HepG2 (cell line): ENCODE measurements around the gene TMEM232. TPM values are rescaled to one million over a fixed set of nuclear protein-coding genes. Genes with fewer than 3 reads are reported as not detected.

Experiments used
- ATAC-seq: fragments of 200-7000 bp; cut with Tn5 transposase; 3 replicates; pipeline ENCODE4 v1.9.1; 2020; ENCODE audit warnings: mild to moderate bottlenecking, moderate library complexity
- BruUV-seq: library from RNA; stranded (reverse); fragments of 400-500 nt; replicated peaks from 2 replicates; lab custom pipeline; 2021; lab: Mats Ljungman, UMichigan
- CTCF ChIA-PET: fragments of 300-600 bp; formaldehyde crosslinking; extraction: SDS; loops from one replicate; lab custom pipeline; 2021; ENCODE audit warnings: low total read pairs, inconsistent platforms, low intra/inter-chr PET ratio; lab: Yijun Ruan, JAX
- POLR2A ChIA-PET: fragments of 350-600 bp; sonication (Branson Sonifier 250); formaldehyde crosslinking; loops from one replicate; lab custom pipeline; 2020; ENCODE audit warnings: antibody characterized with exemption, inconsistent platforms; lab: Yijun Ruan, JAX
- DNase-seq: peaks from one replicate; pipeline ENCODE4 v3.0.0-alpha.2; 2015; ENCODE audit warnings: low spot score
- FAIRE-seq: peaks from 3 replicates; lab custom pipeline; 2011; peaks lifted over from hg19 to GRCh38; lab: Jason Lieb, UNC
- H2AFZ ChIP-seq: one replicate; pipeline ENCODE4 v1.6.1; 2011; ENCODE audit warnings: low read length, inconsistent platforms
- H3K27ac ChIP-seq: fragments of 300-600 bp; 3 replicates; pipeline ENCODE4 v1.8.0; 2011; ENCODE audit warnings: mixed run types, mild to moderate bottlenecking, mixed read lengths, low read length, inconsistent platforms; ENCODE audit not compliant: insufficient read depth; ENCODE audit errors: extremely low read length
- H3K27me3 ChIP-seq, 2 experiments: fragments of 200-600 bp in 1 of 2; 2 replicates in 1 of 2; 3 replicates in 1 of 2; pipeline versions ENCODE4 v1.6.0 to v1.8.0; 2011; ENCODE audit warnings: low read length in 2 of 2, mild to moderate bottlenecking in 2 of 2, moderate library complexity in 2 of 2, inconsistent platforms in 1 of 2; ENCODE audit not compliant: insufficient read depth in 2 of 2, control insufficient read depth in 1 of 2
- H3K36me3 ChIP-seq, 2 experiments: fragments of 200-600 bp in 1 of 2; replicated peaks in 1 of 2; 2 replicates in 1 of 2; 3 replicates in 1 of 2; pipeline versions ENCODE4 v1.5.1 to v1.8.0; 2011; ENCODE audit warnings: low read length in 2 of 2, inconsistent platforms in 1 of 2; ENCODE audit not compliant: insufficient read depth in 2 of 2, control insufficient read depth in 1 of 2
- H3K4me1 ChIP-seq: 2 replicates; pipeline ENCODE4 v1.5.1; 2012; ENCODE audit warnings: low read length, inconsistent platforms; ENCODE audit not compliant: insufficient read depth
- H3K4me2 ChIP-seq: 2 replicates; pipeline ENCODE4 v1.6.0; 2011; ENCODE audit warnings: low read depth, low read length, inconsistent platforms
- H3K4me3 ChIP-seq, 3 experiments: fragments of 200-600 bp in 1 of 3; sonication (generic), shearing (Covaris generic) in 1 of 3; replicated peaks in 1 of 3; 2 replicates each; pipeline ENCODE4 v1.5.1; 2011 to 2016; ENCODE audit warnings: low read length in 3 of 3, inconsistent platforms in 2 of 3, low read depth in 2 of 3, mild to moderate bottlenecking in 2 of 3, control low read depth in 1 of 3, mixed read lengths in 1 of 3; ENCODE audit not compliant: insufficient read depth in 1 of 3
- H3K79me2 ChIP-seq: one replicate; pipeline ENCODE4 v1.6.1; 2011; ENCODE audit warnings: low read length, inconsistent platforms; ENCODE audit not compliant: insufficient read depth
- H3K9ac ChIP-seq: 2 replicates; pipeline ENCODE4 v1.6.0; 2011; ENCODE audit warnings: mild to moderate bottlenecking, low read depth, low read length, inconsistent platforms; ENCODE audit not compliant: insufficient read depth
- H3K9me3 ChIP-seq: 2 replicates; pipeline ENCODE4 v1.5.1; 2012; ENCODE audit warnings: mild to moderate bottlenecking, low read length
- H4K20me1 ChIP-seq: 2 replicates; pipeline ENCODE4 v1.6.0; 2011; ENCODE audit warnings: inconsistent platforms, mild to moderate bottlenecking, low read length, moderate library complexity; ENCODE audit not compliant: insufficient read depth
- ETV5 ChIP-seq: IDR thresholded peaks from 2 replicates; pipeline ENCODE4 v1.6.1; 2018; ENCODE audit warnings: missing biosample characterization, missing genetic modification reagents, inconsistent platforms, borderline replicate concordance
- KDM3A ChIP-seq: IDR thresholded peaks from 2 replicates; pipeline ENCODE4 v1.6.1; 2018; ENCODE audit warnings: low read depth, missing compliant biosample characterization
- SRF ChIP-seq: IDR thresholded peaks from 2 replicates; pipeline ENCODE4 v1.6.1; 2011; ENCODE audit warnings: mild to moderate bottlenecking, low read depth, low read length, moderate library complexity
- STAG1 ChIP-seq: sonication (generic); formaldehyde crosslinking; IDR thresholded peaks from 2 replicates; pipeline ENCODE4 v1.4.0; 2020; ENCODE audit warnings: missing genetic modification reagents
- ZNF564 ChIP-seq: sonication (generic); formaldehyde crosslinking; IDR thresholded peaks from 2 replicates; pipeline ENCODE4 v1.8.1; 2023; ENCODE audit warnings: mild to moderate bottlenecking, missing genetic modification reagents
- WGBS: methylation state at CpG from one replicate; pipeline ENCODE4 v1.1.6; 2017; ENCODE audit warnings: low lambda C conversion rate; 5-methylcytosine and 5-hydroxymethylcytosine counted together
- in situ Hi-C: cut with HindIII; loops from 2 replicates; pipeline ENCODE4 v1.10.0; 2017; ENCODE audit warnings: low pct_unique_long_range_greater_than_20kb; ENCODE audit not compliant: extremely low pct_ligation_motif_present
- intact Hi-C: fragments of 100-400 bp; cut with micrococcal nuclease; formaldehyde crosslinking; loops from one replicate; pipeline ENCODE4 v1.10.0; 2022; ENCODE audit not compliant: unreplicated experiment
- polyA plus RNA-seq, 8 experiments: library from polyadenylated mRNA; depleted of rRNA in 3 of 8; stranded (reverse) in 7 of 8; unstranded in 1 of 8; fragments of >200 nt; fragmentation: Illumina TruSeq in 4 of 8; extraction: Trizol in 4 of 8; gene quantifications; 2 replicates each; pipeline versions ENCODE4 v1.2.1 to v1.2.3, GENCODE V29; 2011 to 2016; ENCODE audit warnings: low read depth in 4 of 8, missing spikeins in 1 of 8, mixed read lengths in 1 of 8; ENCODE audit not compliant: insufficient read depth in 1 of 8
- total RNA-seq, 5 experiments: library from RNA; depleted of rRNA; stranded (reverse); fragments of >200 nt; fragmentation: Illumina TruSeq; extraction: Trizol; gene quantifications; 2 replicates each; pipeline ENCODE4 v1.2.3, GENCODE V29; 2016; ENCODE audit warnings: low read depth in 1 of 5
- TF ChIP-seq, protein P1 (sequence below): sonication (generic); formaldehyde crosslinking; IDR thresholded peaks from 2 replicates; pipeline ENCODE4 v1.9.0; 2022; ENCODE audit warnings: low read depth, missing genetic modification reagents

TMEM232 gene
- total and polyA plus RNA-seq, 2 of the 13 experiments (the other 11 are each of a cell fraction or from before 2014, with no cell fraction given): 0.29 to 0.71 TPM

DNA sequence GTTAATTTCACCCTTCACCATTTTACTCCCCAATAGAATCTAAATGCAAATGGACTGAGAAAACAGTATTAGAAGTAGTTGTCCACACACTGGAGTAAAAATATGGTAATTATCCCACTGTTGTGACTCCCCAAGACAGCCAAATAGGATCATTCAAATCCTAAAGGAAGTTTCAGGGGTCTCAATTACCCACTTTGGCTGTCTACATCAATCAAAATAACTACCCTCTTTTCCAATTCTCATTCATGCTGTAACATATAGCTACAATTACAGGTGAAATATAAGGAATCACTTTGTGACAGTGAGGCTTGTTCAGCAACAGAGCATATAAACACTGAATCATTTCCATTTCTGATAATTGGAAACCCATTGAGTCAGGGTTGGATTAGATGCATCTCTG lies 220.1 kb downstream of the TMEM232 start:
- FAIRE-seq: no peak
- CTCF ChIA-PET: no interaction called here

DNA sequence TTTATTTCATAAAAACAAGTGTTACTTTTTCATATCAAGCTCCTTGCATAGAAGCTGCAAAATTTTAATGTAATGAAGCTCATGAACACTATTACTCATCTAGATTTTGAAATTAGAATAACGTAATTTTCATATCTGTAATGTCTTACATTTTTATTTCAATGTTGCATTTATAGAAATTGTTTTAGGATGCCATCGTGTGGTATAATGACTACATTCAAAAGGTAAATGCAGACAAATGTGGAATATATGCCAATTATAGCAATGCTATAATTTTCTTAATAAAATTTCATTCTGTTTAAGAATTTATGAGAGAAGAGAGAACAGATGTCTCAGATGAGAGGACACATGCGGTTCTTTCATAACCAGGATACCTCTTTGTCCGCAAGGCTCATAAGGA lies 230.2 kb downstream of the TMEM232 start:
- POLR2A ChIA-PET: no interaction called here
- in situ Hi-C loops: no loop called here
- BruUV-seq: no TSS peak

More for the DNA sequence above, 220.1 kb downstream of the TMEM232 start:
- H4K20me1 ChIP-seq: no peaks in the 10 kb centered on the region
- in situ Hi-C loops (no loop called here), intact Hi-C loops (no loop called here)
- no peaks in the 10 kb centered on the region for H3K79me2 ChIP-seq
- TF ChIP-seq, protein P1, sequence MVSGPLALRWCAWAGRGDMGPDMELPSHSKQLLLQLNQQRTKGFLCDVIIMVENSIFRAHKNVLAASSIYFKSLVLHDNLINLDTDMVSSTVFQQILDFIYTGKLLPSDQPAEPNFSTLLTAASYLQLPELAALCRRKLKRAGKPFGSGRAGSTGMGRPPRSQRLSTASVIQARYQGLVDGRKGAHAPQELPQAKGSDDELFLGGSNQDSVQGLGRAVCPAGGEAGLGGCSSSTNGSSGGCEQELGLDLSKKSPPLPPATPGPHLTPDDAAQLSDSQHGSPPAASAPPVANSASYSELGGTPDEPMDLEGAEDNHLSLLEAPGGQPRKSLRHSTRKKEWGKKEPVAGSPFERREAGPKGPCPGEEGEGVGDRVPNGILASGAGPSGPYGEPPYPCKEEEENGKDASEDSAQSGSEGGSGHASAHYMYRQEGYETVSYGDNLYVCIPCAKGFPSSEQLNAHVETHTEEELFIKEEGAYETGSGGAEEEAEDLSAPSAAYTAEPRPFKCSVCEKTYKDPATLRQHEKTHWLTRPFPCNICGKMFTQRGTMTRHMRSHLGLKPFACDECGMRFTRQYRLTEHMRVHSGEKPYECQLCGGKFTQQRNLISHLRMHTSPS (CRISPR knock-in tag): no peak
- TF ChIP-seq KDM3A (CRISPR knock-in tag) (no peak), ZNF564 (no peak)
- BruUV-seq: no TSS peak
- H3K4me1 ChIP-seq: no peaks in the 10 kb centered on the region
- DNase-seq (no peak), ATAC-seq (no peak)
- H3K9ac ChIP-seq: no peak overlapping the region
- no peaks in the 10 kb centered on the region for H3K36me3 ChIP-seq
- no peaks in the 10 kb centered on the region for H3K27me3 ChIP-seq
- H3K9me3 ChIP-seq: no peaks in the 10 kb centered on the region
- H2AFZ ChIP-seq: no peak overlapping the region
- no peak overlapping the region for H3K4me2 ChIP-seq
- no peak overlapping the region for H3K4me3 ChIP-seq
- POLR2A ChIA-PET: no interaction called here
- no peak overlapping the region for H3K27ac ChIP-seq

More for the DNA sequence above, 230.2 kb downstream of the TMEM232 start:
- Histone ChIP-seq H3K27me3 (no peaks in the 10 kb centered on the region), H4K20me1 (no peaks in the 10 kb centered on the region), H3K4me2 (no peak overlapping the region), H3K9ac (no peak overlapping the region), H3K4me1 (no peaks in the 10 kb centered on the region), H3K9me3 (no peaks in the 10 kb centered on the region), H2AFZ (no peak overlapping the region), H3K27ac (no peak overlapping the region), H3K4me3 (no peak overlapping the region), H3K36me3 (no peaks in the 10 kb centered on the region), H3K79me2 (no peaks in the 10 kb centered on the region)
- DNase-seq (no peak), FAIRE-seq (no peak), ATAC-seq (no peak)
- TF ChIP-seq ETV5 (CRISPR knock-in tag) (no peak), STAG1 (CRISPR knock-in tag) (peak; percentile 14; the same call in 1 of the 2 replicates), SRF (no peak)
- 23% methylated on average over 4 of the region's 4 CpGs for WGBS
- CTCF ChIA-PET: no interaction called here
- intact Hi-C loops: no loop called here
